ENCODE results near the gene SPRR2D.

DNA sequence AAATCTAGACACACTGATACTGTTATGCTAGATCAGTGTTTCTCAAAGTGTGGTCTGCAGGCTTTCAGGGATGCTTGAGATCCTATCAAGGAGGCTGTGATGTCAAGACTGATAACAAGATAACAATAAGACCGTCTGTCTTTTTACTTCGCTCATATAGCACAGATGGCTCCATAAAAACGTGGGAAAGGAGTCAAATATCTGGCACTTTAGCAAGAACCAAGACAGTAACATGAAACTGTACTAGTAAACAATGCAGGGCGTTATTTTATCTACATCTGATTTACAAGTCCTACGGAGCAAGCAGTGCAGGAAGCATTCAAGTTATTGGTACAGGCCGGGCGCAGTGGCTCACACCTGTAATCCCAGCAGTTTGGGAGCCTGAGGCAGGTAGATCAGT is 43.0 kb downstream of the SPRR2D start:
- TF ChIP-seq POLR2A (IDR thresholded peaks at IDR 0.05; ENCODE audit: low read depth, low read length) (no peak), TAF1 (IDR thresholded peaks at IDR 0.05; ENCODE audit: borderline replicate concordance, low read depth, low read length) (no peak), POLR2AphosphoS5 (IDR thresholded peaks at IDR 0.05; ENCODE audit: low read depth, low read length) (no peak)

Measured in GM12892 (cell line).